ENCODE measurements around the gene EIF1AX. TPM values are rescaled to one million over a fixed set of nuclear protein-coding genes. Genes with fewer than 3 reads are reported as not detected.

The EIF1AX gene
- total and polyA plus RNA-seq, 9 of the 15 experiments (the other 6 are each of a cell fraction or from before 2014, with no cell fraction given), result 54.2 to 178 (median 73.5) TPM

- TF ChIP-seq ZNF140 (CRISPR knock-in tag; IDR thresholded peaks at IDR 0.05) (no peak), MIER1 (IDR thresholded peaks at IDR 0.05; ENCODE audit: low read depth) (no peak)
Measured at GRCh38 chrX:20129547-20129946, 12.1 kb downstream of the EIF1AX start (continued).

DNA sequence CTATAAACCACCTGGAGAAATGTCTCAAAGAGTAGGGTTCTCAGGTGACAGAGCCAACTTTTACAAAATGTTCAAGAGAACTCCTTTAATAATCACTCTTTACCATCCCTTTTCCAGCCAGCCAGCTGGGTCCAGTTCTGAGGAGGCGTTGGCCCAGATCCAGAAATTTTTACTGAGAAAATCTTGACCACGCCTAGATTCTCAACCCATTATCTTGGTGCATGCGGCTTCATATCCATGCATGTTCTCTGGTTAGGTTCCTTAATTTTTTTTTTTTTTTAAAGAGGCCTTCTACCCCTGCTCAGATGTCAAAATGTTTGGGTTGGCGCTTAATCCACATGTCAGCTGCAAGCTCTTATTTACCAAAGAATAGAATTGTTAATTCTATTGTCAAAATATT lies 13.0 kb downstream of the EIF1AX start:
- ChIA-PET CTCF (ENCODE audit: low intra/inter-chr PET ratio) (interaction anchor here (0.7 kb wide), 1 partner anchor 43 kb away, joined by 6 read pairs; no protein-coding TSS in a partner anchor), POLR2A (interaction anchor here (1.8 kb wide), 1 partner anchor 11 kb away, joined by 6 read pairs; no protein-coding TSS in a partner anchor)
- 16% methylated on average over 4 of the region's 4 CpGs for WGBS (ENCODE audit: insufficient coverage, low coverage, missing lambda C conversion rate)
- Histone ChIP-seq H3K27ac (ENCODE audit: extremely low read depth, low read depth, low read length) (no peak overlapping the region), H4K20me1 (replicated peaks; ENCODE audit: control insufficient read depth, insufficient read depth, low read length) (no peaks in the 10 kb centered on the region), H3K9me1 (ENCODE audit: control insufficient read depth, insufficient read depth, low read length) (no peaks in the 10 kb centered on the region), H3K9me3 (replicated peaks; ENCODE audit: control insufficient read depth, insufficient read depth, low read depth, low read length) (no peaks in the 10 kb centered on the region), H3K36me3 (ENCODE audit: control insufficient read depth, insufficient read depth, low read length) (peaks cover 64% of the 10 kb centered on the region), H3K9ac (ENCODE audit: insufficient read depth in 1 of 2, low read depth in 2 of 2, low read length in 2 of 2) (no peak overlapping the region), H3K27me3 (ENCODE audit: control insufficient read depth in 2 of 2, insufficient read depth in 2 of 2, low read length in 2 of 2) (no peaks in the 10 kb centered on the region), H3K79me2 (ENCODE audit: control insufficient read depth, insufficient read depth, low read length) (no peaks in the 10 kb centered on the region; the same call in 2 of the 3 replicates), H3K4me2 (ENCODE audit: insufficient read depth, low read length) (no peak overlapping the region), H3K4me1 (replicated peaks in 1 of 2; ENCODE audit: control insufficient read depth in 2 of 2, insufficient read depth in 2 of 2, low read length in 2 of 2) (peaks cover 0 to 3% of the 10 kb centered on the region in 2 experiments; a peak in 2 of 5 replicates), H2AFZ (ENCODE audit: low read depth, low read length) (no peak overlapping the region), H3K4me3 (no peak overlapping the region)
- DNase-seq (ENCODE audit: extremely low read depth in 1 of 4, low spot score in 3 of 4), result peak; percentile 11 to 79 (median 26)
- in situ Hi-C loops (cut with MboI) (no loop called here), intact Hi-C loops (cut with micrococcal nuclease) (no loop called here)
- peak; percentile 81 for ATAC-seq
- no peak for FAIRE-seq
- BruUV-seq (replicated peaks), result no TSS peak
- peak in 1 of 2 experiments; percentile 43; a peak in 1 of 4 replicates for TF ChIP-seq RCOR1 (IDR thresholded peaks at IDR 0.05; ENCODE audit: borderline replicate concordance in 1 of 2, low read depth in 2 of 2, low read length in 2 of 2)
- no peak for TF ChIP-seq DLX4 (CRISPR knock-in tag; IDR thresholded peaks at IDR 0.05)
- TF ChIP-seq DMBX1 (CRISPR knock-in tag; IDR thresholded peaks at IDR 0.05; ENCODE audit: borderline replicate concordance), result no peak
- TF ChIP-seq CBFA2T3 (IDR thresholded peaks at IDR 0.05), result 0 out of 2 replicates have a peak, but pooled peaks have one; percentile 41
- TF ChIP-seq MCM7 (IDR thresholded peaks at IDR 0.05), result no peak
- no peak for TF ChIP-seq ELF4 (CRISPR knock-in tag; IDR thresholded peaks at IDR 0.05)
- no peak for TF ChIP-seq RBFOX2 (IDR thresholded peaks at IDR 0.05; ENCODE audit: low read depth, low read length)
- TF ChIP-seq SNIP1 (IDR thresholded peaks at IDR 0.05; ENCODE audit: low read depth), result no peak
- TF ChIP-seq TEAD4 (IDR thresholded peaks at IDR 0.05; ENCODE audit: low read length), result peak; percentile 31; the same call in 1 of the 2 replicates
- no peak for TF ChIP-seq TEAD4 (CRISPR knock-in tag; IDR thresholded peaks at IDR 0.05; ENCODE audit: borderline replicate concordance)
- no peak for TF ChIP-seq FOXM1 (IDR thresholded peaks at IDR 0.05; ENCODE audit: low read depth)
- no peak for TF ChIP-seq FOXM1 (CRISPR knock-in tag; IDR thresholded peaks at IDR 0.05; ENCODE audit: low read depth)
